ENCODE measurements around the gene TLN1.
A peak's percentile ranks its signal among the peaks of the same experiment; 100 is the strongest.

Gene TLN1

GRCh38 chr9:35729700-35730485 lies 2.1 kb downstream of the TLN1 start:
- H3K4me3 Mint-ChIP-seq = no peak overlapping the region
- H3K9me3 Mint-ChIP-seq = no peaks in the 10 kb centered on the region
- H3K4me1 Mint-ChIP-seq (ENCODE audit: low read depth) = peaks cover 12% of the 10 kb centered on the region
- H3K27me3 Mint-ChIP-seq (ENCODE audit: low read depth) = no peaks in the 10 kb centered on the region
- H3K27ac Mint-ChIP-seq = peak overlapping the region; percentile 50
- peaks cover 17% of the 10 kb centered on the region for H3K36me3 Mint-ChIP-seq (ENCODE audit: low read depth)

- Mint-ChIP-seq H3K4me1 (ENCODE audit: low read depth) (peaks cover 12% of the 10 kb centered on the region), H3K27ac (no peak overlapping the region), H3K4me3 (no peak overlapping the region), H3K27me3 (ENCODE audit: low read depth) (no peaks in the 10 kb centered on the region), H3K9me3 (no peaks in the 10 kb centered on the region), H3K36me3 (ENCODE audit: low read depth) (peaks cover 20% of the 10 kb centered on the region)
Measured at GRCh38 chr9:35729101-35729500, 2.9 kb downstream of the TLN1 start.

GRCh38 chr9:35728041-35728971 lies 3.7 kb downstream of the TLN1 start:
- H3K9me3 Mint-ChIP-seq = no peaks in the 10 kb centered on the region
- no peaks in the 10 kb centered on the region for H3K27me3 Mint-ChIP-seq (ENCODE audit: low read depth)
- H3K36me3 Mint-ChIP-seq (ENCODE audit: low read depth) = peaks cover 20% of the 10 kb centered on the region
- no peak overlapping the region for H3K27ac Mint-ChIP-seq
- no peak overlapping the region for H3K4me3 Mint-ChIP-seq
- peaks cover 12% of the 10 kb centered on the region for H3K4me1 Mint-ChIP-seq (ENCODE audit: low read depth)

- H3K36me3 Mint-ChIP-seq (ENCODE audit: low read depth) = peaks cover 20% of the 10 kb centered on the region
- peak overlapping the region; percentile 83 for H3K27ac Mint-ChIP-seq
- no peaks in the 10 kb centered on the region for H3K9me3 Mint-ChIP-seq
- no peak overlapping the region for H3K4me3 Mint-ChIP-seq
- H3K27me3 Mint-ChIP-seq (ENCODE audit: low read depth) = no peaks in the 10 kb centered on the region
- H3K4me1 Mint-ChIP-seq (ENCODE audit: low read depth) = peaks cover 6% of the 10 kb centered on the region
Measured at GRCh38 chr9:35727676-35728040, 4.3 kb downstream of the TLN1 start.

- Mint-ChIP-seq H3K4me3 (peak overlapping the region; percentile 72), H3K36me3 (ENCODE audit: low read depth) (peaks cover 25% of the 10 kb centered on the region), H3K4me1 (ENCODE audit: low read depth) (peaks cover 8% of the 10 kb centered on the region), H3K9me3 (no peaks in the 10 kb centered on the region), H3K27me3 (ENCODE audit: low read depth) (no peaks in the 10 kb centered on the region), H3K27ac (peak overlapping the region; percentile 83)
Measured at GRCh38 chr9:35726931-35727330, 5.1 kb downstream of the TLN1 start.

GRCh38 chr9:35725362-35725761 lies 6.6 kb downstream of the TLN1 start:
- Mint-ChIP-seq H3K9me3 (no peaks in the 10 kb centered on the region), H3K27ac (no peak overlapping the region), H3K4me1 (ENCODE audit: low read depth) (peaks cover 3% of the 10 kb centered on the region), H3K36me3 (ENCODE audit: low read depth) (peaks cover 31% of the 10 kb centered on the region), H3K27me3 (ENCODE audit: low read depth) (no peaks in the 10 kb centered on the region), H3K4me3 (no peak overlapping the region)

GRCh38 chr9:35723908-35724307 lies 8.1 kb downstream of the TLN1 start:
- Mint-ChIP-seq H3K27me3 (ENCODE audit: low read depth) (no peaks in the 10 kb centered on the region), H3K36me3 (ENCODE audit: low read depth) (peaks cover 43% of the 10 kb centered on the region), H3K9me3 (no peaks in the 10 kb centered on the region), H3K4me1 (ENCODE audit: low read depth) (peaks cover 3% of the 10 kb centered on the region), H3K4me3 (no peak overlapping the region), H3K27ac (no peak overlapping the region)

GRCh38 chr9:35723426-35723825 lies 8.6 kb downstream of the TLN1 start:
- Mint-ChIP-seq H3K36me3 (ENCODE audit: low read depth) (peaks cover 44% of the 10 kb centered on the region), H3K27me3 (ENCODE audit: low read depth) (no peaks in the 10 kb centered on the region), H3K27ac (no peak overlapping the region), H3K4me3 (no peak overlapping the region), H3K9me3 (no peaks in the 10 kb centered on the region), H3K4me1 (ENCODE audit: low read depth) (peaks cover 3% of the 10 kb centered on the region)

- Mint-ChIP-seq H3K9me3 (no peaks in the 10 kb centered on the region), H3K4me3 (no peak overlapping the region), H3K36me3 (ENCODE audit: low read depth) (peaks cover 57% of the 10 kb centered on the region), H3K4me1 (ENCODE audit: low read depth) (peaks cover 3% of the 10 kb centered on the region), H3K27ac (no peak overlapping the region), H3K27me3 (ENCODE audit: low read depth) (no peaks in the 10 kb centered on the region)
Measured at GRCh38 chr9:35719546-35719945, 12.4 kb downstream of the TLN1 start.

- Mint-ChIP-seq H3K27me3 (ENCODE audit: low read depth) (no peaks in the 10 kb centered on the region), H3K36me3 (ENCODE audit: low read depth) (peaks cover 59% of the 10 kb centered on the region), H3K27ac (no peak overlapping the region), H3K4me1 (ENCODE audit: low read depth) (peaks cover 3% of the 10 kb centered on the region), H3K9me3 (no peaks in the 10 kb centered on the region), H3K4me3 (no peak overlapping the region)
Measured at GRCh38 chr9:35718721-35719511, 13.1 kb downstream of the TLN1 start.

GRCh38 chr9:35717132-35717870 lies 14.7 kb downstream of the TLN1 start:
- Mint-ChIP-seq H3K9me3 (no peaks in the 10 kb centered on the region), H3K4me1 (ENCODE audit: low read depth) (peaks cover 2% of the 10 kb centered on the region), H3K36me3 (ENCODE audit: low read depth) (peaks cover 65% of the 10 kb centered on the region), H3K4me3 (no peak overlapping the region), H3K27ac (no peak overlapping the region), H3K27me3 (ENCODE audit: low read depth) (no peaks in the 10 kb centered on the region)

GRCh38 chr9:35716230-35716629 lies 15.8 kb downstream of the TLN1 start:
- Mint-ChIP-seq H3K27ac (no peak overlapping the region), H3K36me3 (ENCODE audit: low read depth) (peaks cover 64% of the 10 kb centered on the region), H3K4me1 (ENCODE audit: low read depth) (peaks cover 1% of the 10 kb centered on the region), H3K9me3 (no peaks in the 10 kb centered on the region), H3K4me3 (no peak overlapping the region), H3K27me3 (ENCODE audit: low read depth) (no peaks in the 10 kb centered on the region)

- H3K36me3 Mint-ChIP-seq (ENCODE audit: low read depth) = peaks cover 68% of the 10 kb centered on the region
- H3K4me3 Mint-ChIP-seq = no peak overlapping the region
- no peaks in the 10 kb centered on the region for H3K9me3 Mint-ChIP-seq
- H3K27me3 Mint-ChIP-seq (ENCODE audit: low read depth) = no peaks in the 10 kb centered on the region
- H3K27ac Mint-ChIP-seq = no peak overlapping the region
- H3K4me1 Mint-ChIP-seq (ENCODE audit: low read depth) = peaks cover 1% of the 10 kb centered on the region
Measured at GRCh38 chr9:35714579-35715252, 17.3 kb downstream of the TLN1 start.

Measured in T-helper 1 cell treated with Interleukin-12 subunit alpha and Interleukin-12 subunit beta and Interleukin-4 antibody, amounts not matched to agents 30 μg/mL and 1 μg/mL, for 36 hours (primary cell).